Islet precursor cell (in vitro differentiated cells): Measurements from ENCODE around the gene RAB27B.

Source experiments
- DNase-seq: peaks from one replicate; pipeline ENCODE4 v3.0.0-alpha.2; 2018

RAB27B gene

DNA sequence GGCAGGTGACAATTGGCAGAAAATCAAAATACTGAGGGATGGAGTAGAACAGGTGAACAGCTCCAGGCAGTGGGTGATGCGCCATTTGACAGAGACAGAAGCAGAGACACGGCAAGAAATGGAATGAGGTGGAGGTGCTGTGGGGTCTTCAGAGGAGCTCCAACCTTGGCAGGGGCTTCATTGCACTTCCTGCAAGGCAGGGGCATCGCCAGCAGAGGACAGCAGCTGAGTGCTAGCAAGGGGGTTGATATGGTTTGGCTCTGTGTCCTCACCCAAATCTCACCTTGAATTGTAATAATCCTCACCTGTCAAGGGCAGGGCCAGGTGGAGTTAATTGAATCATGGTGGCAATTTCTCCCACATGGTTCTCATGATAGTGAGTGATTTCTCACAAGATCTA, 88.2 kb downstream of the RAB27B start:
- no peak for DNase-seq

DNA sequence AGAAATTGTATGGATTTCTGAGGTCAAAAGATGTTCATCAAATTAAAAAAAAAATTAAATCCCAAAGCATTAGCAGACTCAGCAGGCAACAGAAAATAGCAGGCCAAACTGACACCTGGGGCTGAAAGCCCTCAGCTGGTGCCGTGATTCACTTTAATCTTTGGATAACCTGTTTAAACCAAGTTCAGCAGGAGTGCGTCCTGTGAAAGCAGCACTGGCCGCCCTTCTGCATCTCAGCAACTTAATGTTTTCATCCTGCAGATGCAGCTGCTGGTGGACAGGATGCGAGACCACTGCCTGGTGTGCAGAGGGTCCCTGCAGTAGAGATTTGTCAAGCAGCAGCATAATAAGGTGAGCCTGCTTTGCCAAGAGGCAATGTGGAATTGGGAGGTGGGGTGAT, 89.8 kb downstream of the RAB27B start:
- no peak for DNase-seq

DNA sequence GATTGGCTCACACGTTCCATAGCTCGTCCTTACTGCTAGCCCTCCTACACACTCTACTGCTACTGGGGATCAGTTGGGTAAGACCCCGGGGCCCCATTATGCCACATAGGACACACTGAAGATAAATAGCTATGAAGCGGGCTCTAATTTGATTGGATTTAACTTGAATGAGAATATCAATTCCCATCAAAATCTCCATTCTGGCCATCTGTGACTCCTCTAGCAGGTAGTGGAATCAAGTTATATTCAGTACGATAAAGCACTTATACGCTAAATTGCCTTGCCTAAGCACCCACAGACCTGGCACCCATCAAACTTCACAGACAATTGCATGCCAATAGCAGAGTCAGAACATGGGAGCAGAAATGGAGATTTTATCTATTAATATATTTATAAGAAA, 91.1 kb downstream of the RAB27B start:
- no peak for DNase-seq

DNA sequence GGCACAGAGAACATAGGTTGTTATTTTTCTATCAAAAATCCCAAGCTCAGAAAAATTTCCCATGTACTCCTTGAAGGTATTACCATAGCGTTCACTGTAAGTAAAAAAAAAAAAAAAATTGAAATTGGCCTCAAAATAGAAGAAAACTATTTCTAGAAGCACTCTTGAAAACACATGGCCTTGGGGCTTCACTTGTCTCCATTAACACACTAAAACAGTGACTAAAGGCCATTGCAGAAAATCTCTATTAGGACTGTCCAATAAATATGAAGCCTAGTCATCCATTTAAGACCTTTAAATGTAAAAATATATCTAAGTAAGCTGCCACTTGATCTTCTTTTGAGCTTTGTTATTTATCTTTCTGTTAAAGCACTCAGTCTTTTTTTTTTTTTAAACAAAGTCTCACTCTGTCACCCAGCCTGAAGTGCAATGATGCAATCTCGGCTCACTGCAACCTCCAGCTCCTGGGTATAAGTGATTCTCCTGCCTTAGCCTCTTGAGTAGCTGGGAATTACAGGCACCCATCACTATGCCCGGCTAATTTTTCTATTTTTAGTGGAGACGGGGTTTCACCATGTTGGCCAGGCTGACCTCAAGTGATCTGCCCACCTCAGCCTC, 95.2 kb downstream of the RAB27B start:
- DNase-seq: no peak

DNA sequence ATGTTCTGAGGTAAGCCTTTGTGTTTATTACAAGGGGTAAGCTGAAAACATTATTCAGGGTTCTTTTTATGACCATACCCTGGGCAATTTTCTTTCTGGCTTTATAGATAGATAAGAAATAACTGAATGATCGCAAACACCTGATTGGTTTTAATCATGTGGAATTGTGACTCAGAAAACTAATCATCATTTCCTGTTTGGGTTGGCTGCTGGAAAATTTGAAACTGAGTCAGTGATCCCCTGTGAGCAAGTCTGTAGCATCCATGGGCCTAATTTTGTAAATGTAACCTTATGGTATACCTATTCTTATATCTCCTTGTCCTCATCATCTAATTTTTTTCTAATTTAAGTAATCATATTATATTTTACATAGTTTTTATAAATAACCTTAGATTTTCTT, 96.7 kb downstream of the RAB27B start:
- DNase-seq: no peak

DNA sequence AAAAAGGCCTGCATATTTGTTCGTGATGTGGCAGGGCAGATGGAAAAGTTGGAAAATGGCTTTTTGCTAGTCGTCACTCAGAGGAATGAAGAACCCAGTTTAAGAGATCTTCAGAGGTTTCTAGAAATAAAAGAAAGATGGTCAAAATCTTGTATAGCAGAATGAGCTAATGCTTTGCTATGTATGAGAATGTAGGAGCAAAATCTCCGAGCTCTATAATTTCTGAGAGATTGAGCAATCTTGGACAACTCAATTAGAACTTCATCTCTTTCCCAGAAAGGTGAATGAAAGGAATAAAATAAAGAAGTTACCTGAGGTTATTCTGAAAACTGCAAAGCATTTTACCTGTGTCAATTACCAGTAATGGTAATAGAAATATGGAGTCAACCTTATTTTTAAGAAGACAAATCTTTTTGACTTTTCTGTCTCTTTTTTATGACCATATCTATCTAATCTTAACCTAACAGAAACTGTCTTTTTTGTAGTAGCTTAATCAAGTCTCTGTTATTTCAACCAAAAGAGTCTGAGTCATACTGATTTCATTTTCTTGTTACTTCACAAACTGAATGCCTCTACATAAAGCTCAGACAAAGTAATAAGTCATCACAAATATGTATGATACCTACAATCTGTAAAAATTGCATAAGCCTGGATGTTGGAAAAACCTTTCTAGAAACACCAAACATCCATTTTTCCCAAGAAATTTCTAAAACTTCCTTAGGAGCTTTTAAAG, 98.5 kb downstream of the RAB27B start:
- no peak for DNase-seq

DNA sequence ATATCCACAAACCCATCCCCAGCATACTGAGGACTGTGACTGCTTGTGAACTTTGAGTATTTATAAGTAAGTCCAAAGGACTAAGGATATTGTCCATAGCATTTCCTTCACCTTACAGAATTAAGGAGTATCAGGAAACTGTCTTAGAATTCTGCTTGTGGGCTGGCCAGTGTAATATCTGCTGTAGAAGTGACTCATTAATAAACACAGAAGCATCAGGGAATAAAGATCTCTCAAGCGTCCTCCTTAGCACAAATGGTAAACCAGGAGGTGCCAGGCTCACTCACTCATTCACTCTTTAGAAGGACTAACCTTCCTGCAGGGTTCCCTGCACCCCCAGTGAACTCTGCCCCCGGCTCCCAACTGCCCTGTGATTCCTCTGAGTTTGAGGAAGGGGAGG, 100.0 kb downstream of the RAB27B start:
- no peak for DNase-seq

DNA sequence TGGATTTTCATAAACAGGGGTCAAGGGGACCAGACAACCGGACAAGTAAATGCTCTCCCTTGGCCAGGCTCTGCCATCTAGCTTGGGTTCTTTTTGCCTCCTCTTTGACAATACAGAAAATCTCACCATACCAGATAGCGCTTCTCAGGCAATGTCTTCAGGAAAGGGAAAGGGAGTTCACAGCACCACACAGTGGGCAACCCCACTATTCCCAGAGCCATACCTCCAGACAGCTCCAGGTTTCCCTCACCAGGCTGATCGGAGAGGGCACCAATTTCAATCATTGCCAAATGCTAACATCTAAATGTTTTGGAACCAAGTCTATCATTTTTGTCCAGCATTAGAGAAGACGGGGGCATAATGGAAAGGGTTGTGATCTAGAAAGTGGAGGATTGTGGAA, 102.9 kb downstream of the RAB27B start:
- no peak for DNase-seq

DNA sequence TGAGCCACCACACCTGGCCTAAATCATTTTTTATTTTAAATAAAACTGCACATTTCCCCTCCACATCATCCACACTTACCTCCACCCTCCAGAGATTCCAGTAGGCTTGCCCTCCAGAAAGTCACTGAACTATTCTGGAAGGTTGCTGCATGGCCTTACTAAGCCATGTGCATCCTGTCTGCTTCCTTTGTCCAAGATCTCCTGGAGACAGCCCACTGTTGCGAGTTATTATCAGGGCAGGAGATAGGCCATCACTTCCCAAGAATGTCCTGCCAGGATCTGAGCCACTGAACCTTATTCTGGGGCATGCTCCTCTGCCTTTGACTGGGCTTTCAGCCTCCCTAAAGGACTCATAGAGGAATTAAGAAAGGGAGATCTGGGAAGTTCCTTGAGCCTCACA, 104.2 kb downstream of the RAB27B start:
- no peak for DNase-seq

DNA sequence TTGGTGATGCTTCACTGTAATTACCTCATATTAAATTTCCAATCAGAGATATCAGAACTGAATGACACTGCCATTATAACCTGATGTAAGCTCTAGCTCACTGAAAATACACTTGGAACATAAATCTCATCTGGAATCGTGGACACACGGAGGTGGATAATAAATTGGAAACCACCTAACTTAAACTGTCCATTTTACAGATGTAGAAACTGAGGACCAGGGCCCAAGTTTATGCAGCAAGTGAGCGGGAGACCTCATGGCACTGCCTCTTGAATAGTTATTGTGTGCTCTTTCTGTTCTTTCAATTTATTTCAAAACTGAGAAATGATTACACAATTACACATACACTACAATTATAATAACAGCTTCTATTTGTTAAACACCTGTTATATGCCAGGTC, 110.2 kb downstream of the RAB27B start:
- no peak for DNase-seq

DNA sequence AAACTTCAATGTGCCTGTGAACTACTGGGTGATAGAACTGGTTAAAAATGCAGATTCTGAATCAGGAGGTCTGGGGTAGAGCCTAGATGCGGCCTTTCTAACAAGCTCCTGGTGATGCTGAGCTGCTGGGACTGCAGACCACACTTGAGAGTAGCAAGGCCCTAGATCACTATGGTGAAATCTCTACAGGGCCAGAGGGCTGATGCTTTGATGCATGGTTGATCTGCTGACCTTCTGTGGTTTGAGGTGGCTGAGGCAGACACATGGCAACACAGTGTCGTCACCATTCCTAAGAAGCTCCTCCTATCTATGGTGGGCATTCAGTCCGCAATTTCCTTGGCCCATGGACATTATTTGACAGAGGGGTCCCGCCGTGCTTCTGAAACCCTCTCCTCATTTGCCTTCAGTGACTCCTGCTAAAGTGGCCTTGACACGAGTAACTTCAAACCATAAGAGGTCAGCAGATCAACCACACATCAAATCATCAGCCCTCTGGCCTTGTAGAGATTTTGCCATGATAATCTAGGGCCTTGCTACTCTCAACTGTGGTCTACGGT, 111.2 kb downstream of the RAB27B start:
- DNase-seq: no peak

DNA sequence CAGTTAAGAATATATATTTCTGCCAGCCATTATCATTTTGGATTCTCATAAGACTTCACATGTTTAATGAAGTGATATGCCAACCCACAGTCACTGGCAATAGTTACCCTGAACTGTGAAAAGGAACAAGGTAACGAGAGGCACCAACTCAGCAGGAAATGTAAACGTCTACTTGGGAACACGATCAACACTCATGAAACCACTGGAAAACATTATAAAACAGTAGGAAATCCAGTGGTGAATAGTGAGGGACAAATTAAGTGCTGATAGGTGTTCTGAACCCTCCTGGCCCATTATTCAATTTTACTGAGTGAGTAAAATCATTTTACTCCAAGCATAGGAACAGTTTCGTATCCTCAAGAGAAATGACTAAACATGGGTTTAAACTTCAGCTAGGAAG, 113.9 kb downstream of the RAB27B start:
- no peak for DNase-seq

DNA sequence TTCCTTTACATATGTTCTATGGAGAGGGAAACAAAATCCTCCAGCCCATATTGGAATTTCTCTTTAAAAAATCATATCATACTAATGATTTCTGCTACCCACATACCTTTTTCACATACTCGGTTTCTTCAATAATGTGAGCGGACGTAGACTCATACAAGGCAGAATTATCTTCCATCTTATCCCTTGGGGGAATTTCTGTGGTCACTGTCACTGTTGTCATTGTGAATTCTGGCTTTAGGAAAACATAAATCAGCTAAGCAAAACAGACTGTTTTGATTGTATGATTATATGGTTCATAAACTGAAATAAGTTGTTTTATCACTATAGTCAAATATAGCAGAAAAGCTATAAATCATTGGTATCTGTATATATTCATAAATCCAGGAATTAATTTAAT, 114.3 kb downstream of the RAB27B start:
- DNase-seq: no peak
